ENCODE results near the gene SKIL.

- no peak for TF ChIP-seq CTCF (IDR thresholded peaks at IDR 0.05; ENCODE audit: insufficient read depth, low read length)
- TF ChIP-seq POLR2AphosphoS5 (IDR thresholded peaks at IDR 0.05; ENCODE audit: low read depth): no peak
Measured at GRCh38 chr3:170419557-170420087, 62.1 kb downstream of the SKIL start.

Measured in HL-60 (cell line).